GM10248 (cell line): ENCODE data around the gene TNFRSF21.

Experiments used
- CTCF ChIA-PET: fragments of 300-600 bp; sonication (Branson Sonifier 250); formaldehyde crosslinking; extraction: SDS; loops from one replicate; lab custom pipeline; 2021; ENCODE audit warnings: antibody characterized with exemption; lab: Yijun Ruan, JAX
- POLR2A ChIA-PET: fragments of 350-650 bp; sonication (Branson Sonifier 250); formaldehyde crosslinking; extraction: SDS; loops from one replicate; lab custom pipeline; 2020; ENCODE audit warnings: antibody characterized with exemption; lab: Yijun Ruan, JAX
- DNase-seq: peaks from one replicate; pipeline ENCODE4 v3.0.0; 2012; ENCODE audit errors: extremely low spot score
- TF ChIP-seq, protein P1 (sequence below): IDR thresholded peaks from 2 replicates; pipeline ENCODE4 v1.5.1; 2012; ENCODE audit warnings: mild to moderate bottlenecking, low read depth; ENCODE audit errors: extremely low read depth, missing control alignments, control extremely low read depth

TNFRSF21 gene

DNA sequence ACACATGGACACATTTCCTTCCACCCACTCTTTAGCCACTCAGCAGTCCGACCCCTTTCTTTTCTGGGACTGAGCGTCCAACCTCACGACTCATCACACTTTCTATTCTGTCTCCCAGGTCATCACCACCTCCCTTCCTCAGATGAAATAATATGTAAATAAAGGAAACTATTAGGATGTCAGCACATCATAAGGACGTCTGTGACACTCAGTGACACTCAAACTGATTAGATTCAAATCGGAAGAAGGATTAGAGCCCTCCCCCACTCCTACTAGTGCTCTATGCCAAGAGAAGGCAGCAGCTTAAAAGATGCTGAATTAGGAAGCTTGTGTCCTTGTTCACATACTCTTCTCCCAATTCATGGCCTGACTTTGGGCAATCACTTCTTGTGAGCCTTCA, 113.6 kb downstream of the TNFRSF21 start:
- DNase-seq: no peak
- TF ChIP-seq, protein P1, sequence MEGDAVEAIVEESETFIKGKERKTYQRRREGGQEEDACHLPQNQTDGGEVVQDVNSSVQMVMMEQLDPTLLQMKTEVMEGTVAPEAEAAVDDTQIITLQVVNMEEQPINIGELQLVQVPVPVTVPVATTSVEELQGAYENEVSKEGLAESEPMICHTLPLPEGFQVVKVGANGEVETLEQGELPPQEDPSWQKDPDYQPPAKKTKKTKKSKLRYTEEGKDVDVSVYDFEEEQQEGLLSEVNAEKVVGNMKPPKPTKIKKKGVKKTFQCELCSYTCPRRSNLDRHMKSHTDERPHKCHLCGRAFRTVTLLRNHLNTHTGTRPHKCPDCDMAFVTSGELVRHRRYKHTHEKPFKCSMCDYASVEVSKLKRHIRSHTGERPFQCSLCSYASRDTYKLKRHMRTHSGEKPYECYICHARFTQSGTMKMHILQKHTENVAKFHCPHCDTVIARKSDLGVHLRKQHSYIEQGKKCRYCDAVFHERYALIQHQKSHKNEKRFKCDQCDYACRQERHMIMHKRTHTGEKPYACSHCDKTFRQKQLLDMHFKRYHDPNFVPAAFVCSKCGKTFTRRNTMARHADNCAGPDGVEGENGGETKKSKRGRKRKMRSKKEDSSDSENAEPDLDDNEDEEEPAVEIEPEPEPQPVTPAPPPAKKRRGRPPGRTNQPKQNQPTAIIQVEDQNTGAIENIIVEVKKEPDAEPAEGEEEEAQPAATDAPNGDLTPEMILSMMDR: no peak
- POLR2A ChIA-PET: no interaction called here
- CTCF ChIA-PET: no interaction called here

- ChIA-PET POLR2A (no interaction called here), CTCF (no interaction called here)
- TF ChIP-seq, protein P1: no peak
- no peak for DNase-seq
Observed at GRCh38 chr6:47195011-47195650, 114.6 kb downstream of the TNFRSF21 start.

- TF ChIP-seq, protein P1: no peak
- ChIA-PET POLR2A (no interaction called here), CTCF (no interaction called here)
- no peak for DNase-seq
Observed at GRCh38 chr6:47188588-47189021, 121.1 kb downstream of the TNFRSF21 start.

DNA sequence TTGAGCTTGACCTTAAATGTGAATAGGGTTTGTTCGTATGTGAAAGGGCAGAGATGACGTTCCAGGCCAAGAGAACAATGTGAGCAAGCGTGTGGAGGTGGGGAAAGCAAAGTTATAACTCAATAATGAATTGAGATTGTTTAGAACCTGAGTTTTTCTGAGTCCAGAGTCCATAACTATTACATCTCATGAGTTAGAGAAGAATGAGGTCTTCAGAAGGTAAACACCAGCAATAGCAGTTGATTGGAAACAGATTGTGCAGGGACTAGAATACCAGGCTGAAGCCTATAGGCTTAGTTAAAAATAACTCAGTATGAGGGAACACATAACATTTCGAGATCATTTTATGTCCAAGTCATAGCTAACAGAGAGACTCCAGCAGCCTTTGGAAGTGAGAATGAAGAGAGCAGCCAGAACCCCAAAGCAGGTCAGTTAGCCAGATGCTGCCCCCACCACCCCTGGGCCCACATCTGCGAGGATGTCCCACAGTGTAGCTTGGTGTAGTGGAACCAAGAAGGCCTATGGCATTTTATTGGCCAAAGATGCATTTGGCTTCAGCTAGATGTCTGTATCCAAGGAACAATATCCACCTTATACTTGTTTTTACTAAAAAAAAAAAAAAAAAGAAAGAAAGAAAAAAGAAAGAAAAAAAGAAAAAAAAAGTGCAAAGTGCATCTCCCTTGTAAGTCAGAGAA, 121.7 kb downstream of the TNFRSF21 start:
- ChIA-PET POLR2A (no interaction called here), CTCF (no interaction called here)
- TF ChIP-seq, protein P1: no peak
- no peak for DNase-seq

DNA sequence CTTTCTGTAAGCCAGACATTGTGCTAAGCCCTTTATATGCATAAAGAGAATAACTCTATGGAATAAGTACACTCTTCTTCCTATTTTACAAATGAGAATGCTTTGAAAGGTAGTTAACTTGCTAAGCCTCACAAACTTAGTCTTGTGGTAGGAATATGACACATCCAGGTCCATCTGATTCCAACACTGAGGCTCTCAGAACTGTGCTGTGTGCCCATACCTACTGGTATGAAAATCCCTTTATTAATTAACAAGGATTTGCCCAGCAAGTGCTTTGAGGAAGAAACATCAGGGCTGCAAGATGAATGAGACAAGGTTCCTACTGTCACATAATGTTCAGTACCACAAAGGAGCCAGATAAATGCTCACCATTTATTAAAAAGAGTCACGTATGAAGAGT, 122.6 kb downstream of the TNFRSF21 start:
- no peak for DNase-seq
- POLR2A ChIA-PET: no interaction called here
- TF ChIP-seq, protein P1: no peak
- CTCF ChIA-PET: no interaction called here

GRCh38 chr6:47182291-47182957, 127.3 kb downstream of the TNFRSF21 start:
- ChIA-PET POLR2A (no interaction called here), CTCF (no interaction called here)
- DNase-seq: no peak
- TF ChIP-seq, protein P1: no peak
